ELF-1 (cell line): ENCODE data around the gene EYS.

ENCODE experiments used
- DNase-seq: peaks from one replicate; pipeline ENCODE4 v3.0.0-alpha.2; 2016; ENCODE audit warnings: low read depth, low spot score

EYS gene

GRCh38 chr6:64727075-64727474 is 980.0 kb downstream of the EYS start:
- no peak for DNase-seq

GRCh38 chr6:64724091-64724490 is 982.9 kb downstream of the EYS start:
- DNase-seq, result no peak

- no peak for DNase-seq
Observed at GRCh38 chr6:64723327-64724058, 983.5 kb downstream of the EYS start.

GRCh38 chr6:64721865-64722264 is 985.2 kb downstream of the EYS start:
- no peak for DNase-seq

GRCh38 chr6:64717281-64717680 is 989.7 kb downstream of the EYS start:
- no peak for DNase-seq

- DNase-seq, result no peak
Observed at GRCh38 chr6:64715624-64716023, 991.4 kb downstream of the EYS start.

- no peak for DNase-seq
Observed at GRCh38 chr6:64714073-64714472, 993.0 kb downstream of the EYS start.

- no peak for DNase-seq
Observed at GRCh38 chr6:64713175-64713574, 993.9 kb downstream of the EYS start.

- no peak for DNase-seq
Observed at GRCh38 chr6:64712606-64713005, 994.4 kb downstream of the EYS start.

- no peak for DNase-seq
Observed at GRCh38 chr6:64703922-64704321, 1003.1 kb downstream of the EYS start.

GRCh38 chr6:64696053-64696452 is 1011.0 kb downstream of the EYS start:
- DNase-seq, result no peak

- no peak for DNase-seq
Observed at GRCh38 chr6:64694356-64694755, 1012.7 kb downstream of the EYS start.

- DNase-seq, result no peak
Observed at GRCh38 chr6:64691064-64691463, 1016.0 kb downstream of the EYS start.

GRCh38 chr6:64685401-64685800 is 1021.6 kb downstream of the EYS start:
- no peak for DNase-seq

- peak; percentile 27 for DNase-seq
Observed at GRCh38 chr6:64683682-64684081, 1023.3 kb downstream of the EYS start.

- DNase-seq, result no peak
Observed at GRCh38 chr6:64681416-64682160, 1025.4 kb downstream of the EYS start.

GRCh38 chr6:64680446-64680845 is 1026.6 kb downstream of the EYS start:
- DNase-seq, result no peak

GRCh38 chr6:64679416-64679815 is 1027.6 kb downstream of the EYS start:
- DNase-seq, result no peak

GRCh38 chr6:64672651-64673050 is 1034.4 kb downstream of the EYS start:
- no peak for DNase-seq

GRCh38 chr6:64672131-64672530 is 1034.9 kb downstream of the EYS start:
- no peak for DNase-seq

GRCh38 chr6:64665137-64665536 is 1041.9 kb downstream of the EYS start:
- no peak for DNase-seq

- no peak for DNase-seq
Observed at GRCh38 chr6:64664480-64664879, 1042.5 kb downstream of the EYS start.

GRCh38 chr6:64644024-64644423 is 1063.0 kb downstream of the EYS start:
- DNase-seq, result no peak
